Measurements from ENCODE around the gene CDK14. TPM values are rescaled to one million over a fixed set of nuclear protein-coding genes. Genes with fewer than 3 reads are reported as not detected.

CDK14 gene
- polyA plus RNA-seq, 1 donor from 2014 or later: 25.1 TPM

DNA sequence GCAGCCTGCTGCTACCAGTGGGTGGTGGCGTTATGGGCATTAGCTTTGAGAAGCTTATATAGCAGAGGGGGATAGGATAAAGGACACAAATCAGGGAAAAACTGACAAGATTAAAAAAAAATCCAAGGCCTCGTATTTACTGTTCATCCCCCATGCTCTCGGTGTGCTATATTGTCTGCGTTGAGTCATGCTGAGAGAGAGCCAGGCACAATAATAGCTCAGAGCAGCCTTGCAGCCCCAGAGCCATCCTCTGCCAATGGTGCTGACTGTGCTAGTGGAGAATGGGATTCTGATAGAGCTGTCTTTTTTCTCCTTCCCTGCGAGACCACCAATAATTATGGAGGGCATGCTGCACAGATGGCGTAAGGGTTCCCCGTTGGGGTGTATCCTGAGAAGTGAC is 616.5 kb downstream of the CDK14 start:
- H3K79me2 ChIP-seq (replicated peaks; ENCODE audit: insufficient read depth, low read length): no peaks in the 10 kb centered on the region
- H3K27ac ChIP-seq (ENCODE audit: low read length): peak overlapping the region; percentile 44
- no peaks in the 10 kb centered on the region for H3K36me3 ChIP-seq (ENCODE audit: insufficient read depth, low read length)
- no peaks in the 10 kb centered on the region for H3K27me3 ChIP-seq (ENCODE audit: insufficient read depth, low read depth, low read length)
- H4K20me1 ChIP-seq (ENCODE audit: insufficient read depth): no peaks in the 10 kb centered on the region
- H3F3A ChIP-seq (ENCODE audit: insufficient read depth, low read length, poor library complexity, severe bottlenecking): no peaks in the 10 kb centered on the region
- H3K9me2 ChIP-seq (ENCODE audit: insufficient read depth, low read length): no peaks in the 10 kb centered on the region
- H3K4me2 ChIP-seq (ENCODE audit: low read length): no peak overlapping the region
- no peaks in the 10 kb centered on the region for H3K9me3 ChIP-seq (ENCODE audit: low read length)
- no peak overlapping the region for H3K9ac ChIP-seq (ENCODE audit: low read length)
- no peak for TF ChIP-seq EP300 (conservative IDR thresholded peaks at IDR 0.05; ENCODE audit: poor library complexity, severe bottlenecking)
- TF ChIP-seq SMC3 (conservative IDR thresholded peaks at IDR 0.05; ENCODE audit: poor library complexity): no peak
- no peak for TF ChIP-seq TAF1 (IDR thresholded peaks at IDR 0.05; ENCODE audit: low read depth)
- TF ChIP-seq POLR2AphosphoS5 (IDR thresholded peaks at IDR 0.05): no peak
- TF ChIP-seq MXI1 (conservative IDR thresholded peaks at IDR 0.05; ENCODE audit: poor library complexity, severe bottlenecking): no peak
- TF ChIP-seq REST (IDR thresholded peaks at IDR 0.05; ENCODE audit: borderline replicate concordance): no peak
- H3K4me3 ChIP-seq (ENCODE audit: low read length): no peak overlapping the region
- H2AFZ ChIP-seq (ENCODE audit: low read depth, low read length): no peak overlapping the region

DNA sequence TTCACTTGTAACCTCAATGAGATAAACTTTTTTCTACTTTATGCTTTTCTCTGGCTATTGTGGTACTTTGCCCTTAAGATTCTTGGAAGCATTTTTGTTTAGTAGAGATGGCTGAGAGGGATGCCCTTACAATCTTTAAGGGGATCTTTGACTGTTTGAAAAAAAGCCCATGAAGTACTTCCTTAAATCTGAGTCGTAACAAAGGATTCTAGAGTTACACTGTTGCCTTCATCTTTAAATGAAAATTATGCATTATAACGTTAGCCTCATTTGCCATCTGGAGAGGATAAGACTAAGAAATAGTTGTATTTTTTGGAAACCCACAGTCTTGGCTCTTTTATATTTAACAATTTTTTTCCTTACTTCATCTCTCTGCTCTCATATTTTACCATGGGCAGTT is 630.3 kb downstream of the CDK14 start:
- H3K36me3 ChIP-seq (ENCODE audit: insufficient read depth, low read length): no peaks in the 10 kb centered on the region
- H3K79me2 ChIP-seq (replicated peaks; ENCODE audit: insufficient read depth, low read length): no peaks in the 10 kb centered on the region
- no peaks in the 10 kb centered on the region for H3K27me3 ChIP-seq (ENCODE audit: insufficient read depth, low read depth, low read length)
- no peak overlapping the region for H3K4me3 ChIP-seq (ENCODE audit: low read length)
- no peaks in the 10 kb centered on the region for H3K9me2 ChIP-seq (ENCODE audit: insufficient read depth, low read length)
- no peak overlapping the region for H2AFZ ChIP-seq (ENCODE audit: low read depth, low read length)
- H3F3A ChIP-seq (ENCODE audit: insufficient read depth, low read length, poor library complexity, severe bottlenecking): no peaks in the 10 kb centered on the region
- no peaks in the 10 kb centered on the region for H3K9me3 ChIP-seq (ENCODE audit: low read length)
- no peaks in the 10 kb centered on the region for H4K20me1 ChIP-seq (ENCODE audit: insufficient read depth)
- no peak overlapping the region for H3K27ac ChIP-seq (ENCODE audit: low read length)
- no peak overlapping the region for H3K9ac ChIP-seq (ENCODE audit: low read length)
- TF ChIP-seq RAD21 (conservative IDR thresholded peaks at IDR 0.05): no peak
- no peak for TF ChIP-seq EP300 (conservative IDR thresholded peaks at IDR 0.05; ENCODE audit: poor library complexity, severe bottlenecking)
- TF ChIP-seq POLR2AphosphoS5 (IDR thresholded peaks at IDR 0.05): no peak
- no peak for TF ChIP-seq MXI1 (conservative IDR thresholded peaks at IDR 0.05; ENCODE audit: poor library complexity, severe bottlenecking)
- no peak for TF ChIP-seq SMC3 (conservative IDR thresholded peaks at IDR 0.05; ENCODE audit: poor library complexity)
- TF ChIP-seq CTCF (IDR thresholded peaks at IDR 0.05; ENCODE audit: poor library complexity, severe bottlenecking): no peak
- TF ChIP-seq REST (IDR thresholded peaks at IDR 0.05; ENCODE audit: borderline replicate concordance): no peak
- TF ChIP-seq TAF1 (IDR thresholded peaks at IDR 0.05; ENCODE audit: low read depth): no peak
- no peak for TF ChIP-seq EZH2 (IDR thresholded peaks at IDR 0.05; ENCODE audit: borderline replicate concordance, insufficient read depth, low read length, poor library complexity, severe bottlenecking)
- no peak overlapping the region for H3K4me2 ChIP-seq (ENCODE audit: low read length)
